Measurements from ENCODE around the gene GRIK5. TPM values are rescaled to one million over a fixed set of nuclear protein-coding genes. Genes with fewer than 3 reads are reported as not detected.
A peak's percentile ranks its signal among the peaks of the same experiment; 100 is the strongest.
"Not testable (repeated sequence)": the region's sequence is repeated elsewhere in the genome, so short reads cannot be mapped to it uniquely, and the experiment has no call there.

Gene GRIK5
- polyA plus RNA-seq, 1 donor from 2014 or later = not detected

- Mint-ChIP-seq H3K4me1 (peaks cover 14 to 30% (median 24%) of the 10 kb centered on the region in 3 donors), H3K9me3 (no peaks in the 10 kb centered on the region), H3K36me3 (no peaks in the 10 kb centered on the region), H3K27me3 (no peaks in the 10 kb centered on the region), H3K27ac (no peak overlapping the region), H3K4me3 (no peak overlapping the region)
Observed at GRCh38 chr19:42105368-42105767, 35.4 kb upstream of the GRIK5 start.

- H3K4me3 Mint-ChIP-seq = no peak overlapping the region
- no peaks in the 10 kb centered on the region for H3K9me3 Mint-ChIP-seq
- peak overlapping the region in 1 of 3 donors; percentile 6 for H3K27ac Mint-ChIP-seq
- no peaks in the 10 kb centered on the region for H3K27me3 Mint-ChIP-seq
- H3K36me3 Mint-ChIP-seq = no peaks in the 10 kb centered on the region
- peaks cover 10 to 16% (median 14%) of the 10 kb centered on the region in 3 donors for H3K4me1 Mint-ChIP-seq
Observed at GRCh38 chr19:42102877-42103276, 32.9 kb upstream of the GRIK5 start.

- not testable (repeated sequence) for H3K27ac Mint-ChIP-seq, H3K4me3 Mint-ChIP-seq, H3K9me3 Mint-ChIP-seq, H3K36me3 Mint-ChIP-seq, H3K27me3 Mint-ChIP-seq
- H3K4me1 Mint-ChIP-seq = peaks cover 10 to 13% (median 10%) of the 10 kb centered on the region in 3 donors
Observed at GRCh38 chr19:42100241-42100640, 30.2 kb upstream of the GRIK5 start.

GRCh38 chr19:42099336-42099925 lies 29.4 kb upstream of the GRIK5 start:
- Mint-ChIP-seq H3K27me3 (no peaks in the 10 kb centered on the region), H3K4me1 (peaks cover 6 to 10% (median 9%) of the 10 kb centered on the region in 3 donors), H3K4me3 (no peak overlapping the region), H3K27ac (peak overlapping the region in 1 of 3 donors; percentile 67), H3K36me3 (peaks cover 3% of the 10 kb centered on the region), H3K9me3 (no peaks in the 10 kb centered on the region)

- Mint-ChIP-seq H3K4me3 (no peak overlapping the region), H3K9me3 (no peaks in the 10 kb centered on the region), H3K4me1 (peaks cover 6 to 13% (median 10%) of the 10 kb centered on the region in 3 donors), H3K27me3 (no peaks in the 10 kb centered on the region), H3K36me3 (peaks cover 3% of the 10 kb centered on the region), H3K27ac (peak overlapping the region in 1 of 3 donors; percentile 67)
Observed at GRCh38 chr19:42098781-42099180, 28.8 kb upstream of the GRIK5 start.

- no peak overlapping the region for H3K4me3 Mint-ChIP-seq
- H3K27ac Mint-ChIP-seq = no peak overlapping the region
Observed at GRCh38 chr19:42097461-42097860, 27.5 kb upstream of the GRIK5 start.

GRCh38 chr19:42096255-42096837 lies 26.3 kb upstream of the GRIK5 start:
- Mint-ChIP-seq H3K27ac (peak overlapping the region in 1 of 3 donors; percentile 62), H3K36me3 (peaks cover 6% of the 10 kb centered on the region), H3K4me3 (no peak overlapping the region), H3K4me1 (peaks cover 11 to 13% (median 11%) of the 10 kb centered on the region in 3 donors), H3K27me3 (no peaks in the 10 kb centered on the region), H3K9me3 (no peaks in the 10 kb centered on the region)

More at GRCh38 chr19:42097461-42097860, 27.5 kb upstream of the GRIK5 start:
- no peaks in the 10 kb centered on the region for H3K9me3 Mint-ChIP-seq
- no peaks in the 10 kb centered on the region for H3K27me3 Mint-ChIP-seq
- H3K4me1 Mint-ChIP-seq = peaks cover 7 to 9% (median 8%) of the 10 kb centered on the region in 3 donors
- H3K36me3 Mint-ChIP-seq = peaks cover 3% of the 10 kb centered on the region

- H3K9me3 Mint-ChIP-seq = no peaks in the 10 kb centered on the region
- peaks cover 13 to 16% (median 14%) of the 10 kb centered on the region in 3 donors for H3K4me1 Mint-ChIP-seq
- H3K4me3 Mint-ChIP-seq = no peak overlapping the region
- no peaks in the 10 kb centered on the region for H3K27me3 Mint-ChIP-seq
- H3K27ac Mint-ChIP-seq = no peak overlapping the region
- peaks cover 6% of the 10 kb centered on the region for H3K36me3 Mint-ChIP-seq
Observed at GRCh38 chr19:42095814-42096230, 25.8 kb upstream of the GRIK5 start.

GRCh38 chr19:42095142-42095813 lies 25.3 kb upstream of the GRIK5 start:
- no peak overlapping the region for H3K4me3 Mint-ChIP-seq
- peaks cover 8% of the 10 kb centered on the region for H3K36me3 Mint-ChIP-seq
- peak overlapping the region in 2 of 3 donors; percentile 31 to 86 for H3K27ac Mint-ChIP-seq
- H3K27me3 Mint-ChIP-seq = no peaks in the 10 kb centered on the region
- peaks cover 18 to 22% (median 18%) of the 10 kb centered on the region in 3 donors for H3K4me1 Mint-ChIP-seq
- no peaks in the 10 kb centered on the region for H3K9me3 Mint-ChIP-seq

- Mint-ChIP-seq H3K27ac (peak overlapping the region in 1 of 3 donors; percentile 80), H3K4me3 (peak overlapping the region in 1 of 4 donors; percentile 73), H3K36me3 (peaks cover 8% of the 10 kb centered on the region), H3K4me1 (peaks cover 20 to 33% (median 28%) of the 10 kb centered on the region in 3 donors), H3K27me3 (no peaks in the 10 kb centered on the region), H3K9me3 (no peaks in the 10 kb centered on the region)
Observed at GRCh38 chr19:42093926-42094325, 23.9 kb upstream of the GRIK5 start.

GRCh38 chr19:42093505-42093904 lies 23.5 kb upstream of the GRIK5 start:
- Mint-ChIP-seq H3K4me1 (peaks cover 23 to 35% (median 31%) of the 10 kb centered on the region in 3 donors), H3K4me3 (peak overlapping the region in 1 of 4 donors; percentile 73), H3K27ac (no peak overlapping the region), H3K36me3 (peaks cover 8% of the 10 kb centered on the region), H3K27me3 (no peaks in the 10 kb centered on the region), H3K9me3 (no peaks in the 10 kb centered on the region)

GRCh38 chr19:42092350-42092749 lies 22.3 kb upstream of the GRIK5 start:
- Mint-ChIP-seq H3K4me3 (peak overlapping the region in 3 of 4 donors; percentile 24 to 93 (median 76)), H3K27me3 (no peaks in the 10 kb centered on the region), H3K4me1 (peaks cover 29 to 40% (median 35%) of the 10 kb centered on the region in 3 donors), H3K27ac (peak overlapping the region; percentile 48 to 96 (median 49)), H3K9me3 (no peaks in the 10 kb centered on the region), H3K36me3 (peaks cover 8% of the 10 kb centered on the region)

- Mint-ChIP-seq H3K36me3 (peaks cover 6% of the 10 kb centered on the region), H3K27me3 (no peaks in the 10 kb centered on the region), H3K4me1 (peaks cover 32 to 43% (median 38%) of the 10 kb centered on the region in 3 donors), H3K9me3 (no peaks in the 10 kb centered on the region), H3K27ac (peak overlapping the region in 2 of 3 donors; percentile 39 to 78), H3K4me3 (peak overlapping the region in 2 of 4 donors; percentile 4 to 68)
Observed at GRCh38 chr19:42091742-42092141, 21.7 kb upstream of the GRIK5 start.

- H3K27me3 Mint-ChIP-seq = no peaks in the 10 kb centered on the region
- peaks cover 32 to 41% (median 38%) of the 10 kb centered on the region in 3 donors for H3K4me1 Mint-ChIP-seq
- peaks cover 6% of the 10 kb centered on the region for H3K36me3 Mint-ChIP-seq
- H3K9me3 Mint-ChIP-seq = no peaks in the 10 kb centered on the region
- H3K4me3 Mint-ChIP-seq = peak overlapping the region in 1 of 4 donors; percentile 68
- H3K27ac Mint-ChIP-seq = peak overlapping the region; percentile 80 to 97 (median 92)
Observed at GRCh38 chr19:42091300-42091699, 21.3 kb upstream of the GRIK5 start.

GRCh38 chr19:42090672-42091071 lies 20.7 kb upstream of the GRIK5 start:
- Mint-ChIP-seq H3K27ac (peak overlapping the region; percentile 80 to 97 (median 92)), H3K36me3 (peaks cover 6% of the 10 kb centered on the region), H3K27me3 (no peaks in the 10 kb centered on the region), H3K4me3 (peak overlapping the region in 3 of 4 donors; percentile 43 to 76 (median 68)), H3K4me1 (peaks cover 38 to 43% (median 43%) of the 10 kb centered on the region in 3 donors), H3K9me3 (no peaks in the 10 kb centered on the region)
